Calu3 (cell line): ENCODE measurements around the gene KANSL1. TPM values are rescaled to one million over a fixed set of nuclear protein-coding genes. Genes with fewer than 3 reads are reported as not detected.

Experiments used
- BruUV-seq: library from RNA; stranded (reverse); fragments of 400-500 nt; replicated peaks from 2 replicates; lab custom pipeline; 2021; lab: Mats Ljungman, UMichigan
- CTCF ChIA-PET: fragments of 300-600 bp; sonication (Branson Sonifier 250); formaldehyde crosslinking; loops from one replicate; lab custom pipeline; 2022; ENCODE audit warnings: antibody characterized with exemption; lab: Charles Lee
- DNase-seq: peaks from one replicate; pipeline ENCODE4 v3.0.0; 2022
- H3K27ac Mint-ChIP-seq: one replicate; pipeline ENCODE4 v1.8.0; 2022; ENCODE audit warnings: mixed read lengths; ENCODE audit not compliant: unreplicated experiment
- H3K27me3 Mint-ChIP-seq: one replicate; pipeline ENCODE4 v1.8.0; 2022; ENCODE audit warnings: mixed read lengths; ENCODE audit not compliant: unreplicated experiment
- H3K36me3 Mint-ChIP-seq: one replicate; pipeline ENCODE4 v1.8.0; 2022; ENCODE audit warnings: mild to moderate bottlenecking, moderate library complexity, mixed read lengths; ENCODE audit not compliant: insufficient read depth, unreplicated experiment
- H3K4me1 Mint-ChIP-seq: one replicate; pipeline ENCODE4 v1.8.0; 2022; ENCODE audit warnings: mild to moderate bottlenecking, low read depth, mixed read lengths; ENCODE audit not compliant: unreplicated experiment
- H3K4me3 Mint-ChIP-seq: one replicate; pipeline ENCODE4 v1.8.0; 2022; ENCODE audit warnings: mild to moderate bottlenecking, low read depth, moderate library complexity, mixed read lengths; ENCODE audit not compliant: unreplicated experiment
- H3K9me3 Mint-ChIP-seq: one replicate; pipeline ENCODE4 v1.8.0; 2022; ENCODE audit warnings: low read depth, mixed read lengths; ENCODE audit not compliant: unreplicated experiment
- intact Hi-C: fragments of 100-400 bp; cut with micrococcal nuclease; formaldehyde crosslinking; loops from one replicate; pipeline ENCODE4 v1.10.0; 2022; ENCODE audit not compliant: unreplicated experiment
- total RNA-seq: library from RNA; stranded (reverse); gene quantifications from 2 replicates; pipeline ENCODE4 v1.2.3, GENCODE V29; 2022
- TF ChIP-seq, protein P1 (sequence below): fragments of 200-600 bp; IDR thresholded peaks from one replicate; pipeline ENCODE4 v1.8.0; 2022; ENCODE audit warnings: antibody characterized with exemption; ENCODE audit not compliant: unreplicated experiment

KANSL1 gene
- total RNA-seq, 1 experiment from 2014 or later: 190 TPM

DNA sequence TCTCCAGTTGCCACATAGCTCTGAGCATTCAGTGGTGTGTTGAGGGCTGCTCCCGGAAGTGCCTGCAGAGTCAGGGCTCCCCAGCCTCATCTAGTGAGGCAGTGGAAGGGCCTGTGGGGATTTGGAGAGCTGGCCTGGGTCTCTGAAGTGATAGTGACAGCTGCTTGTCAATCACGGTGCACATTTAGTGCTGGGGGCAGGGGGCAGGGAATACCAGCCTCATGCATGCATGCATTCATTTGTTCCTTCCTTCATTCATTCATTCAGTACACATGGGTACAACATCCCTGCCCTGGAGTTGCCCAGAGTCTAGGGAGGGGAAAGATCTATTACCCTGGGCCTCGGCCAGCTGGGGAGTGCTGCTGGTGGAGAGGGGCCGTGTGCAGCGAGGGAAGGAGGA lies 205.5 kb downstream of the KANSL1 start:
- DNase-seq: no peak
- Mint-ChIP-seq H3K27me3 (peaks cover 83% of the 10 kb centered on the region), H3K4me3 (no peak overlapping the region), H3K9me3 (no peaks in the 10 kb centered on the region), H3K36me3 (no peaks in the 10 kb centered on the region), H3K27ac (no peak overlapping the region), H3K4me1 (no peaks in the 10 kb centered on the region)
- no TSS peak for BruUV-seq
- TF ChIP-seq, protein P1, sequence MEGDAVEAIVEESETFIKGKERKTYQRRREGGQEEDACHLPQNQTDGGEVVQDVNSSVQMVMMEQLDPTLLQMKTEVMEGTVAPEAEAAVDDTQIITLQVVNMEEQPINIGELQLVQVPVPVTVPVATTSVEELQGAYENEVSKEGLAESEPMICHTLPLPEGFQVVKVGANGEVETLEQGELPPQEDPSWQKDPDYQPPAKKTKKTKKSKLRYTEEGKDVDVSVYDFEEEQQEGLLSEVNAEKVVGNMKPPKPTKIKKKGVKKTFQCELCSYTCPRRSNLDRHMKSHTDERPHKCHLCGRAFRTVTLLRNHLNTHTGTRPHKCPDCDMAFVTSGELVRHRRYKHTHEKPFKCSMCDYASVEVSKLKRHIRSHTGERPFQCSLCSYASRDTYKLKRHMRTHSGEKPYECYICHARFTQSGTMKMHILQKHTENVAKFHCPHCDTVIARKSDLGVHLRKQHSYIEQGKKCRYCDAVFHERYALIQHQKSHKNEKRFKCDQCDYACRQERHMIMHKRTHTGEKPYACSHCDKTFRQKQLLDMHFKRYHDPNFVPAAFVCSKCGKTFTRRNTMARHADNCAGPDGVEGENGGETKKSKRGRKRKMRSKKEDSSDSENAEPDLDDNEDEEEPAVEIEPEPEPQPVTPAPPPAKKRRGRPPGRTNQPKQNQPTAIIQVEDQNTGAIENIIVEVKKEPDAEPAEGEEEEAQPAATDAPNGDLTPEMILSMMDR: no peak
- intact Hi-C loops: no loop called here
- CTCF ChIA-PET: interaction anchor here (0.5 to 1.3 kb wide), 2 partner anchors 41 to 996 kb away, joined by 4 to 5 read pairs; no protein-coding TSS in a partner anchor

DNA sequence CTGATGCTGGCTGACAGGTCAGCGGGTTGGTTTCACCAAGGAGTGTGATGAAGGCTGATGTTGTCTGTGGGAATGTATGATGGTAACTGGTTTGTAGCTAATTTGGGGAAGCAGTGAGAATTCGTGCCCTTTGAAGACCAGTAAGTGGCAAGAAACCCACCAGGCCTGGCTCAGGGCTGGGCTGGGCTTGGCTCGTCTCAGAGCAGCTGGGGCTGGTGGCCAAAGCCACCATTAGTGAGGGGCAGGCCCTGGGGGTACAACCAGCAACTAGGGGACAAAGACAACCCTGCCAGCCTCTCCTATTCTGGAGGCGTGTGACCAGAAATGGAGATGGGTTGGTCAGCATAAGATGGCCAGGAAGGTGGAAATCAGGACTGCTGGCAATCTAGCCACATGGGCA lies 207.2 kb downstream of the KANSL1 start:
- TF ChIP-seq, protein P1: no peak
- H3K9me3 Mint-ChIP-seq: no peaks in the 10 kb centered on the region
- H3K27me3 Mint-ChIP-seq: peaks cover 92% of the 10 kb centered on the region
- CTCF ChIA-PET: no interaction called here
- BruUV-seq: no TSS peak
- intact Hi-C loops: no loop called here
- no peaks in the 10 kb centered on the region for H3K4me1 Mint-ChIP-seq
- no peak for DNase-seq
- H3K27ac Mint-ChIP-seq: no peak overlapping the region
- H3K4me3 Mint-ChIP-seq: no peak overlapping the region
- H3K36me3 Mint-ChIP-seq: no peaks in the 10 kb centered on the region

DNA sequence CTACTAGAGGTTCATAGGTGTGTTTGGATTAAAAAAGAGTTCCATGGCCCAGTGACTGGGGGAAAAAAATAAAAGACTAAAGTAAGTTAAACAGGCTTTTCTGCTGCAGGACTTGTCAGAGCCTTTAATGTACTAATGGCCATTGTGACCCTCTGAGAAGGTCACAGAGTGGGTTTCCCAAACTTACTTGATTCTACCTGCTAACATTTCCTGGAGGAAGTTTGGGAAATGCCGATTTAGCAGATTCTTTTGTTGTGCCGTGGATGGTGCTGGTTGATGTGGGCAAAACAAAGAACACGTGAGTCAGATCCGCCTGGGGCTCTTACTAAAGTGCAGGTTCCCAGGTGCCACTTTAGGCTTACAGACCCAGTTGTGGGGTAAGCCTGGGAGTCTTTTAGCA lies 207.8 kb downstream of the KANSL1 start:
- CTCF ChIA-PET: no interaction called here
- H3K4me1 Mint-ChIP-seq: no peaks in the 10 kb centered on the region
- peaks cover 92% of the 10 kb centered on the region for H3K27me3 Mint-ChIP-seq
- intact Hi-C loops: no loop called here
- no peaks in the 10 kb centered on the region for H3K9me3 Mint-ChIP-seq
- no peaks in the 10 kb centered on the region for H3K36me3 Mint-ChIP-seq
- BruUV-seq: no TSS peak
- TF ChIP-seq, protein P1: no peak
- H3K27ac Mint-ChIP-seq: no peak overlapping the region
- DNase-seq: no peak
- no peak overlapping the region for H3K4me3 Mint-ChIP-seq

DNA sequence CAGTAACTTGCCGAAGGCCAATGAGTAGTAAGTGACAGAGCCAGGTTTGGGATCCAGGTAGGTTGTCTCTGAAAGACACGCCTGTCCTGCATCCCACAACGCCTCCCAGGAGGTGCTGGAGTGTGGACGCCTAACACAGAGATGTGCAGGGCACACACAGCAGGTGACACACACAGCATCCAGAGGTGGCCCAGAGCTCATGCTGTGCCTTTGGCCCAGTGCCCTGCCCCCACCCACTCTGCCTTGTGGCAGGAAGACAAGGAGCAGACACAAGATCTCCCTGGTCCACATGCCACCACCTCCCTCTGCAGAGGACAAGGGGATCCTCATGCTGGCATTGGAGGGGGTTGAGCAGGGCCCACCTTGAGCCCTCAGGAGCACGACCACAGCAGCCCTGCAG lies 208.9 kb downstream of the KANSL1 start:
- no peak overlapping the region for H3K27ac Mint-ChIP-seq
- no peaks in the 10 kb centered on the region for H3K36me3 Mint-ChIP-seq
- CTCF ChIA-PET: interaction anchor here (0.6 kb wide), 1 partner anchor 1846 kb away, joined by 3 read pairs; no protein-coding TSS in a partner anchor
- no peak for DNase-seq
- no TSS peak for BruUV-seq
- no peak overlapping the region for H3K4me3 Mint-ChIP-seq
- TF ChIP-seq, protein P1: no peak
- intact Hi-C loops: no loop called here
- H3K9me3 Mint-ChIP-seq: no peaks in the 10 kb centered on the region
- peaks cover 87% of the 10 kb centered on the region for H3K27me3 Mint-ChIP-seq
- H3K4me1 Mint-ChIP-seq: no peaks in the 10 kb centered on the region
